Measurements from ENCODE around the gene SSBP4.

SSBP4 gene

DNA sequence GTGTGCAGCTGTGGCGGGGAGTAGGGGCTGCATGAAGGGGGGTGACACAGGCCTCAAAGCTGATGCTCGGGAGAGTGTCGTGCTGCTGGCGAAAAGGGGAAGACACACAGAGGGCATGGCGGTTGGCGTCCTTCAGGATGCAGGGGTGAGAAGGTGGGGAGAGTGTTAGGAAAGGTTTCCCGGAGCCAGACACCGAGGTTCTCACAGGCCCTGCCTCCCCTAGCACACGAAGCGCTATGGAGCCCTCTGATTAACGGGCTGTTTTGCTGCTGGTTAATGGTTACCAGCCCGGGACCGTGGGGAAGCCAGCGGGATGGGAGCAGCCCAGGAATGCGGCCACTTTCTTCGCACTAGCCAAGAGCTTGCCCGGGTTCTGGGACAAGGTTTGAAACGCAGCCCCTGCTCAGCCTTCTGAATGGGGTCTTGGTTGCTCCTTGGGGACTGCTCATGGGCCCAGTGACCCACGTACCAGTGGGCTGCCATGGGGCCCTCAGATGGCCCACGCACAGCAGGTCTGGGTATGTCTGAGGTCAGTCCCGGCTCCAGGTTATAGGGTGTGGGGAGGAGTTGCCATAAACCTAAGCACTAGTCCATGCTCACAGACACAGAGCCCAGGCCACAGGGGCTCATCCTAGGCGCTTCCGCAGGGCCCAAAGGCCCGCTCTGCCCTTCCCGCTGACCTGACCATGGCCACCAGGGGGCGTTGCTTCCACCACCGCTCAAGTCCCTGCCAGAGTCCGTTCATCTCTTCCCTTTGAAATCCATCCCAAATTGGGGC, 50.1 kb downstream of the SSBP4 start:
- Histone ChIP-seq H4K20me1 (ENCODE audit: insufficient read depth, low read length) (peaks cover 64% of the 10 kb centered on the region), H3K27ac (ENCODE audit: low read length) (no peak overlapping the region), H3K4me1 (ENCODE audit: insufficient read depth, low read length) (no peaks in the 10 kb centered on the region), H3K4me2 (ENCODE audit: insufficient read depth, low read length) (no peak overlapping the region), H3K9me3 (ENCODE audit: insufficient read depth, low read length, severe bottlenecking) (no peaks in the 10 kb centered on the region), H3K9ac (ENCODE audit: low read depth, low read length) (no peak overlapping the region), H3K4me3 (ENCODE audit: low read depth in 1 of 2, low read length in 2 of 2) (no peak overlapping the region), H2AFZ (ENCODE audit: low read depth, low read length) (no peak overlapping the region), H3K79me2 (ENCODE audit: insufficient read depth, low read length) (peaks cover 23% of the 10 kb centered on the region), H3K36me3 (ENCODE audit: insufficient read depth, low read length) (peaks cover 34% of the 10 kb centered on the region), H3K27me3 (ENCODE audit: insufficient read depth, low read length, poor library complexity) (no peaks in the 10 kb centered on the region)
- DNase-seq (peak; percentile 56), ATAC-seq (ENCODE audit: insufficient read depth, low read depth) (peak; percentile 75)
- no peak for TF ChIP-seq EZH2 (IDR thresholded peaks at IDR 0.05; ENCODE audit: borderline replicate concordance, low read depth, low read length, severe bottlenecking)
- TF ChIP-seq, protein P1, sequence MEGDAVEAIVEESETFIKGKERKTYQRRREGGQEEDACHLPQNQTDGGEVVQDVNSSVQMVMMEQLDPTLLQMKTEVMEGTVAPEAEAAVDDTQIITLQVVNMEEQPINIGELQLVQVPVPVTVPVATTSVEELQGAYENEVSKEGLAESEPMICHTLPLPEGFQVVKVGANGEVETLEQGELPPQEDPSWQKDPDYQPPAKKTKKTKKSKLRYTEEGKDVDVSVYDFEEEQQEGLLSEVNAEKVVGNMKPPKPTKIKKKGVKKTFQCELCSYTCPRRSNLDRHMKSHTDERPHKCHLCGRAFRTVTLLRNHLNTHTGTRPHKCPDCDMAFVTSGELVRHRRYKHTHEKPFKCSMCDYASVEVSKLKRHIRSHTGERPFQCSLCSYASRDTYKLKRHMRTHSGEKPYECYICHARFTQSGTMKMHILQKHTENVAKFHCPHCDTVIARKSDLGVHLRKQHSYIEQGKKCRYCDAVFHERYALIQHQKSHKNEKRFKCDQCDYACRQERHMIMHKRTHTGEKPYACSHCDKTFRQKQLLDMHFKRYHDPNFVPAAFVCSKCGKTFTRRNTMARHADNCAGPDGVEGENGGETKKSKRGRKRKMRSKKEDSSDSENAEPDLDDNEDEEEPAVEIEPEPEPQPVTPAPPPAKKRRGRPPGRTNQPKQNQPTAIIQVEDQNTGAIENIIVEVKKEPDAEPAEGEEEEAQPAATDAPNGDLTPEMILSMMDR (IDR thresholded peaks at IDR 0.05; ENCODE audit: borderline replicate concordance, extremely low read depth, low read length, poor library complexity, severe bottlenecking): peak; percentile 81

DNA sequence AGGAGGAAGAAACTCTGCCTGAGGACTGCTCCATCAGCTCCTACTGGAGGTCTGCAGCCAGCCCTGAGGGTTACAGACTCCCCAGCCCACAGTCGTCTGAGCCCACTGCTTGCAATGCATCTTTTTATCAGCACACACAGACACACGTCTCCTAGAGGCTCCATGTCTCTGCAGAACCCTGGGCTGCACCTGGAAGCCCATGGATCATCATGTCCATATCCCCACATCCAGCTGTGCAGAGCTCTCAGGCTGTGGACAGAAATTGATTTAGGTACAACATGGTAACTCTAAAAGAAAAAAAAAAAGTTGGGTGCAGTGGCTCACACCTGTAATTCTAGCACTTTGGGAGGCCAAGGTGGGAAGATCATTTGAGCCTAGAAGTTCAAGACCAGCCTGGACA, 51.6 kb downstream of the SSBP4 start:
- no peaks in the 10 kb centered on the region for H3K4me1 ChIP-seq (ENCODE audit: insufficient read depth, low read length)
- no peaks in the 10 kb centered on the region for H3K27me3 ChIP-seq (ENCODE audit: insufficient read depth, low read length, poor library complexity)
- H2AFZ ChIP-seq (ENCODE audit: low read depth, low read length): no peak overlapping the region
- H3K79me2 ChIP-seq (ENCODE audit: insufficient read depth, low read length): peaks cover 37% of the 10 kb centered on the region
- no peaks in the 10 kb centered on the region for H3K9me3 ChIP-seq (ENCODE audit: insufficient read depth, low read length, severe bottlenecking)
- DNase-seq: no peak
- H3K36me3 ChIP-seq (ENCODE audit: insufficient read depth, low read length): peaks cover 21% of the 10 kb centered on the region
- no peak overlapping the region for H3K4me3 ChIP-seq (ENCODE audit: low read depth in 1 of 2, low read length in 2 of 2)
- no peak overlapping the region for H3K27ac ChIP-seq (ENCODE audit: low read length)
- ATAC-seq (ENCODE audit: insufficient read depth, low read depth): no peak
- H4K20me1 ChIP-seq (ENCODE audit: insufficient read depth, low read length): peaks cover 73% of the 10 kb centered on the region
- no peak for TF ChIP-seq EZH2 (IDR thresholded peaks at IDR 0.05; ENCODE audit: borderline replicate concordance, low read depth, low read length, severe bottlenecking)
- TF ChIP-seq, protein P1 (IDR thresholded peaks at IDR 0.05; ENCODE audit: borderline replicate concordance, extremely low read depth, low read length, poor library complexity, severe bottlenecking): no peak
- no peak overlapping the region for H3K4me2 ChIP-seq (ENCODE audit: insufficient read depth, low read length)
- H3K9ac ChIP-seq (ENCODE audit: low read depth, low read length): no peak overlapping the region

- DNase-seq (no peak), ATAC-seq (ENCODE audit: insufficient read depth, low read depth) (no peak)
- H3K27me3 ChIP-seq (ENCODE audit: insufficient read depth, low read length, poor library complexity): no peaks in the 10 kb centered on the region
- no peak for TF ChIP-seq EZH2 (IDR thresholded peaks at IDR 0.05; ENCODE audit: borderline replicate concordance, low read depth, low read length, severe bottlenecking)
- TF ChIP-seq, protein P1 (IDR thresholded peaks at IDR 0.05; ENCODE audit: borderline replicate concordance, extremely low read depth, low read length, poor library complexity, severe bottlenecking): no peak
- H3K9me3 ChIP-seq (ENCODE audit: insufficient read depth, low read length, severe bottlenecking): no peaks in the 10 kb centered on the region
- H3K27ac ChIP-seq (ENCODE audit: low read length): no peak overlapping the region
- H3K9ac ChIP-seq (ENCODE audit: low read depth, low read length): no peak overlapping the region
- peaks cover 49% of the 10 kb centered on the region for H3K79me2 ChIP-seq (ENCODE audit: insufficient read depth, low read length)
- H4K20me1 ChIP-seq (ENCODE audit: insufficient read depth, low read length): peaks cover 74% of the 10 kb centered on the region
- no peaks in the 10 kb centered on the region for H3K4me1 ChIP-seq (ENCODE audit: insufficient read depth, low read length)
- no peak overlapping the region for H3K4me2 ChIP-seq (ENCODE audit: insufficient read depth, low read length)
- H3K4me3 ChIP-seq (ENCODE audit: low read depth in 1 of 2, low read length in 2 of 2): no peak overlapping the region
- no peak overlapping the region for H2AFZ ChIP-seq (ENCODE audit: low read depth, low read length)
- H3K36me3 ChIP-seq (ENCODE audit: insufficient read depth, low read length): peaks cover 21% of the 10 kb centered on the region
Measured at GRCh38 chr19:18473003-18473705, 54.0 kb downstream of the SSBP4 start.
